ENCODE data around the gene ADGRG1.

DNA sequence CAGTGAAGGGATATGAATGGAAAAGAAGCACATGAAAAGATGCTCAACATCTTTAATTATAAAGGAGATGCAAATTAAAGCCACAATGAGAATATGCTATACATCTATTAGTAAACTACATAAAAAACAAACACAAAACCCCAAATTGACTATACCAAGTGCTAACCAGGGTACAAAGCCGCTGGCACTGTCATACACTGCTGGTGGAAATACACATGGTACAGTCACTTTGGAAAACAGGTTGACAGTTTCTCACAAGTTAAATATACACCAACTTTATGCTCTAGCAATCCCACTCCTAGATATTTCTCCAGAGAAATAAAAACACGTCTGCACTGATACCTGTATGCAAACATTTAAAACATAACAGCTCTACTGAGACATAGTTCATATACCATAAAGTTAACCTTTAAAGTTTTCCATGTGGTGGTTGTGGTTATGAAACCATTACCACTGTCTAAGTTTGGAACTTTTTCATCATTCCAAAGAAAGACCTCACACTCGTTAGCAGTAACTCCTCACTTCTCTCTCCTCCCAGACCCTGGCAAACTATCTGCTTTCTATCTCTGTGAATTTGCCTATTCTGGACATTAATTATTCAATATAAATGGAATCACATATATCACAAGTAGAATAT, 43.3 kb upstream of the ADGRG1 start:
- TF ChIP-seq, protein P1, sequence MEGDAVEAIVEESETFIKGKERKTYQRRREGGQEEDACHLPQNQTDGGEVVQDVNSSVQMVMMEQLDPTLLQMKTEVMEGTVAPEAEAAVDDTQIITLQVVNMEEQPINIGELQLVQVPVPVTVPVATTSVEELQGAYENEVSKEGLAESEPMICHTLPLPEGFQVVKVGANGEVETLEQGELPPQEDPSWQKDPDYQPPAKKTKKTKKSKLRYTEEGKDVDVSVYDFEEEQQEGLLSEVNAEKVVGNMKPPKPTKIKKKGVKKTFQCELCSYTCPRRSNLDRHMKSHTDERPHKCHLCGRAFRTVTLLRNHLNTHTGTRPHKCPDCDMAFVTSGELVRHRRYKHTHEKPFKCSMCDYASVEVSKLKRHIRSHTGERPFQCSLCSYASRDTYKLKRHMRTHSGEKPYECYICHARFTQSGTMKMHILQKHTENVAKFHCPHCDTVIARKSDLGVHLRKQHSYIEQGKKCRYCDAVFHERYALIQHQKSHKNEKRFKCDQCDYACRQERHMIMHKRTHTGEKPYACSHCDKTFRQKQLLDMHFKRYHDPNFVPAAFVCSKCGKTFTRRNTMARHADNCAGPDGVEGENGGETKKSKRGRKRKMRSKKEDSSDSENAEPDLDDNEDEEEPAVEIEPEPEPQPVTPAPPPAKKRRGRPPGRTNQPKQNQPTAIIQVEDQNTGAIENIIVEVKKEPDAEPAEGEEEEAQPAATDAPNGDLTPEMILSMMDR (IDR thresholded peaks at IDR 0.05): no peak
- TF ChIP-seq POLR2A (IDR thresholded peaks at IDR 0.05): no peak
- TF ChIP-seq POLR2AphosphoS5 (IDR thresholded peaks at IDR 0.05): no peak
